HG03571 (cell line): ENCODE data around the gene ARPC1A.
"Not testable (repeated sequence)": the region's sequence is repeated elsewhere in the genome, so short reads cannot be mapped to it uniquely, and the experiment has no call there.

ENCODE experiments used
- ATAC-seq: cut with Tn5 transposase; IDR thresholded peaks from one replicate; pipeline ENCODE4 v1.9.1; 2021; ENCODE audit not compliant: unreplicated experiment

The ARPC1A gene

DNA sequence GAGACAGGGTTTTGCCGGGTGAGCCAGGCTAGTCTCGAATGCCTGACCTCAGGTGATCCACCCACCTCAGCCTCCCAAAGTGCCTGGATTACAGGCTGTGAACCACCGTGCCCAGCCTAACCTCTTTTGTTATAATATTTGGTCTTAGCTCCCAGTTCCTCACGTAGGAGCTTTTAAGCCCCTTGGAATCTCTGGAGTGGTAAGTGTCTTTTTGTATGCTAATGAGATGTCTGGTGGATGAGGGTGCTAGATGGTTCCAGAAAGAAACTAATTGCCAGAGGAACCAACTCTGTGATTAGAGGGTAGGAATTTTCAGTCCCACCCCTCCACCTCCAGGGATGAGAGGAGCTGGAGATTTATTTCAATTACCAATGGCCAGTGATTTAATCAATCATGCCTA, 5.3 kb upstream of the ARPC1A start:
- no peak for ATAC-seq

DNA sequence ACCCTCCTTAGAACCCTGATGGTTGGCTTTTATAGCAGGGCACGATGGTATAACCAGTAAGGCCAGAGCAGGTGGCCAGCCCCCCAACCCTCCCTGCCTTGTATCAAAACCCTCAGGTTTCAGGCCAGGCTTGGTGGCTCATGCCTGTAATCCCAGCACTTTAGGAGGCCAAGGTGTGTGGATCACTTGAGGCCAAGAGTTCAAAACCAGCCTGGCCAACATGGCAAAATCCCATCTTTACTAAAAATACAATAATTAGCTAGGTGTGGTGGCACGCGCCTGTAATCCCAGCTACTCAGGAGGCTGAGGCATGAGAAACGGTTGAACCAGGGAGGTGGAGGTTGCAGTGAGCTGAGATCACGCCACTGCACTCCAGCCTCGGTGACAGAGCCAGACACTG, 3.0 kb upstream of the ARPC1A start:
- ATAC-seq = not testable (repeated sequence)

DNA sequence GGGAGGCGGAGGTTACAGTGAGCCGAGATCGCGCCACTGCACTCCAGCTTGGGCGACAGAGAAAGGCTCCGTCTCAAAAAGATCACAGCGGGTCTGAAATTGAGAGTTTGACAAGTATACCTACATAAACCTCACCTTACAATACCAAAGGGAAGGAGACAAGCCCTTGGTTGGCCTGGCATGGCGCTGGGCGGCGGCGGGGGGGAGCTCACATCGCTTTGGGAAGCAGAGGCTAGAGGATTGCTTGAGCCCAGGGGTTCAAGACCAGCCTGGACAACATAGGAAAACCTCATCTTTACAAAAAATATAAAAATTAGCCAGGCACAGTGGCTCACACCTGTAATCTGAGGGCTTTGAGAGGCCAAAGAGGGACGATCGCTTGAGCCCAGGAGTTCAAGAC, 1.1 kb upstream of the ARPC1A start:
- ATAC-seq = no peak

DNA sequence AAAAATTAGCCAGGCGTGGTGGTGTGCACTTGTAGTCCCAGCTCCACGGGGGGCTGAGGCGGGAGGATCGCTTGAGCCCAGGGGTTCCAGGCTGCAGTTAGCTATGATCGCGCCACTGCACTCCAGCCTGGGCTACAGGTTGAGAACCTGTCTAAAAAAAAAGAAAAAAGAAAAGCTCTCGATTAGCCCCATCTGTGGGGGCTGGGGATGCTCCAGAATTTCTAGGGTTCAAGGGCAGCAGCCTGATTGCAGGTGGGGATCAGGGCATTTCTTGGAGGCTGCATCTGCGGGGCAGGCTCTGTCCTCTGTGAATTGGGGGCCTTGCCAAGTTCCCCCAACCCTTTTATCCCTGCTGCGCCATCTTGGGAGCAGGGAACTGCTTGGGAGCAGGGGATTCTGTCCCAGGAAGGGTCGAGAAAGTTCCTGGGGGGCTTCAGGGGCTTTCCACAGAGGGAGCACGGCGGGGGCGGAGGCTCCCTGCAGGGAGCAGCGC, 651 bp upstream of the ARPC1A start:
- ATAC-seq = no peak

DNA sequence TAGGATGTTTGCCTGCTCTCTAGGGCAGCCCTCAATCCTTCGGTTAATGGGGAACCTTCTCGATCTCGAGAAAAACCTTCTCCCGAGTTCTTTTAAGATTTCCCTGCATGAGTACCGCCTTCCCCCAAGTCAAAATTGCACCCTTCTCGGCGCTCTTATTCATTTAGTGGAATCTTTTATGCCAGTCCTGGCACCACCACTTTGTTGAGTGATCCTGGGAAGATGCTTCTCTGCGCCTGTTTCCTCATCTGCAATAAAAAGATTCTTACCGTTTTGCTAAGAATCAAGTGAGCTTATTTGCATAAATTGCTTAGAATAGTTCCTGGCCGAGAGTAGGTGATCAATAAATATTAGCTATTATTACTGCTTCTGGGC, 697 bp downstream of the ARPC1A start:
- ATAC-seq = no peak

DNA sequence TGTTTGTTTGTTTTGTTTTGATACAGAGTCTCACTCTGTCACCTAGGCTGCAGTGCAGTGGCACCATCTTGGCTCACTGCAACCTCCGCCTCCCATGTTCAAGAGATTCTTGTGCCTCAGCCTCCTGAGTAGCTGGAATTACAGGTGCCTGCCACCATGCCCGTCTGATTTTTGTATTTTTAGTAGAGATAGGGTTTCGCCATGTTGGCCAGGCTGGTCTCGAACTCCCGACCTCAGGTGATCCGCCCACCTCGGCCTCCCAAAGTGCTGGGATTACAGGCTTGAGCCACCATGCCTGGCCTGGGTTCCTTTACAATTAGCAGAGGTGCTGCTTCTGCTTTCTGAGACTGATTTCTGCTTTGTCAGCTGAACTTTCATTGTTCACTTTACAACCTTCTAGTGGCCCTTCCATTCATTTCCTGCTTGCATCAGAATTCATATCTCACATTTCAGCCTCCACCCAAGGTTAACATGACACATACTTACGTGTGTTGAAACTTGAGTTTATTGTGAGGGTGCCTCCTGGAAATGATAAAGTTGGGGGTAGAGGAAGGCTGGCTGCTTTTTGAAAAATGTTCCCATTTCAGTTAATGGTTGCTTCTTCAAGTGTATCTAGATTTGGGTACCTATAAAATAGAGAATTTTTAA, 4.7 kb downstream of the ARPC1A start:
- not testable (repeated sequence) for ATAC-seq

DNA sequence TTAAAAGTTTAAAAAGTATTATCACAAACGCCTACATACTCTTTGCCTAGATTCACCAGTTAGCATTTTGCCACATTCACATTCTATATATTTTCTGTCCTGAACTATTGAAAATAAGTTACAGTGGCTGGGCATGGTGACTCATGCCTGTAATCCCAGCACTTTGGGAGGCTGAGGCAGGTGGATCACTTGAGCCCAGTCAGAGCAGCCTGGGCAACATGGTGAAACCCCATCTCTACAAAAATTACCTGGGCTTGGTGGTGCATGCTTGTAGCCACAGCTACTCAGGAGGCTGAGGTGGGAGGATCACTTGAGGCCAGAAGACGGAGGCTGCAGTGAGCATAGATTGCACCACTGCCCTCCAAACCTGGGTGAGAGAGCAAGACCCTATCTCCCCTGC, 5.3 kb downstream of the ARPC1A start:
- ATAC-seq = no peak

DNA sequence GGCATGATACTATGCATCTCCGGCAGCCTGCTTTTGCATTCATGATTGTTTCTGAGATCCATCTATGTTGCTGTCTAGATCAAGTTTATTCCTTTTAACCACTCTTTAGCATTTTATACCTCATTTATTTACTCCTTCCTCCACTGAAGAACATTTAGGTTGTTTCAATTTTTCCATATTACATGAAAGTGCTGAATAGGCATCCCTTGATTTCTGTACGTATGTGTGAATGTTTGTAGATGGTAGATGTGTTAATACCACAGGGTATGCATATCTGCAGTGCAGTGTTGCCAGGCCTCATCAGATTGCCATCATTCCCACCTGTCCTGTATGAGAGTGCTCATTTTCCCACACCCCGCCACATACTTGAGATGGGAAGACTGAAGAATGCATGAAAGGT, 13.9 kb downstream of the ARPC1A start:
- no peak for ATAC-seq

DNA sequence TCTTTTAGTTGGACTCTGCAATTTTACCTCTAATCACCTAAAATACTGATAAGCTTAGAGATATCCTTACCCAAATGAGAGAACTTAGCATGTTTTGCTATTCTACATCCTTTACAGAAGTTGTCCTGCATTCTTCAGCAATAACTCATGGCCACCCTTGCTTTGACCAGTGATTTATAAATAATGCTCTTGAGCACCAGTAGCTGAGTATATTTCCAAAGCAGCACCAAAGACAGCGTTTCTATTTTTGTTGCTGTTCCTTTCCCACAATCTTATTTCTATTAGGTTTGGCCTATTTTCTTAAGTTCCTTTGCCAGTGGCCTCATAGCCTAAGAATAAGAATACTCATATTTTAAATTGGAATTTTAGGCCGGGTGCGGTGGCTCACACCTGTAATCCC, 15.0 kb downstream of the ARPC1A start:
- ATAC-seq = no peak

DNA sequence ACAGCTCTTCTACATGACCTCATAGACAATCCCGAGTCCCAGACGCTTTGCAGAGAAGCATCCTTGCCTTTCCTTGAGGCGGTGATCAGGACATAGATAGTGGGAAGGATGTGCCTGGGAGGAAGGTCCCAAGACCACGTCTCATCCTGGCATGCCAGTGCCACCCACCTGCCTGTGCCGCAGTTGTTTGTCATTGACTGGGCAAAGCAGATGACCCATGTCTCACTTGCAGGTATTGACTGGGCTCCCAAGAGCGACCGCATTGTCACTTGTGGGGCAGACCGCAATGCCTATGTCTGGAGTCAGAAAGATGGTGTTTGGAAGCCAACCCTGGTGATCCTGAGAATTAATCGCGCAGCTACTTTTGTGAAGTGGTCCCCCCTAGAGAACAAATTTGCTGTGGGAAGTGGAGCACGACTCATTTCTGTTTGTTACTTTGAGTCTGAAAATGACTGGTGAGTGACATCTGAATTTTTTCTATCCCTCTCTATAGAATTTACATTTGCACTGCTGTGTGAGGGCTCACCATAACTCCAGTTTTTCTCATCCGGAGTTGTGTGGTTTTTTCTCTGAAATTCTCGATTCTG, 18.5 kb downstream of the ARPC1A start:
- ATAC-seq = no peak

DNA sequence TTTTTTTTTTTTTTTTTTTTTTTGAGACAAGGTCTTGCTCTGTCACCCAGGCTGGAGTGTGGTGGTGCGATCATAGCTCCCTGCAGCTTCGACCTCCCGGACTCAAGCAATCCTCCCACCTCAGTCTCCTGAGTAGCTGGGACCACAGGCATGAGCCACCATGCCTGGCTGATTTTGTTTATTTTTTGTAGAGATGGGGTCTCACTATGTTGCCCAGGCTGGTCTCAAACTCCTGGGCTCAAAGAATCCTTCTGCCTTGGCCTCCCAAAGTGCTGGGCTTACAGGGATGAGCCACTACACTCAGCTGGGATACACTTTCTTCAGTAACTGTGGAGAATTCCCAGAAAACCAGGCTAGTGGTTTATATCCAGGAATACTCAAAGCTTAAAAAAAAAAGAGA, 24.9 kb downstream of the ARPC1A start:
- not testable (repeated sequence) for ATAC-seq

DNA sequence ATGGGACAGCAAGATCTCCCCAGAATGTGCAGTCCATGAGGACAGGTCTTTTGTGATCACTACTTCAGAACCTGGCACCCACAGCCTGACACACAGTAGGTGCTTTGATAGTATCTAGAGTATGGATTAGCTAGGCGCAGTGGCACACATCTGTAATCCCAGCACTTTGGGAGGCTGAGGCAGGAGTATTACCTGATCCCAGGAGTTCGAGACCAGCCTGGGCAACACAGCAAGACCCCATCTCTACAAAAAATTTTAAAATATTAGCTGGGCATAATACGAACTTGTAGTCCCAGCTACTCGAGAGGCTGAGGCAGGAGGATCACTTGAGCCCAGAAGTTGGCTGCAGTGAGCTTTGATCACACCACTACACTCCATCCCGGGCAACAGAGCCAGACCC, 26.5 kb downstream of the ARPC1A start:
- no peak for ATAC-seq

DNA sequence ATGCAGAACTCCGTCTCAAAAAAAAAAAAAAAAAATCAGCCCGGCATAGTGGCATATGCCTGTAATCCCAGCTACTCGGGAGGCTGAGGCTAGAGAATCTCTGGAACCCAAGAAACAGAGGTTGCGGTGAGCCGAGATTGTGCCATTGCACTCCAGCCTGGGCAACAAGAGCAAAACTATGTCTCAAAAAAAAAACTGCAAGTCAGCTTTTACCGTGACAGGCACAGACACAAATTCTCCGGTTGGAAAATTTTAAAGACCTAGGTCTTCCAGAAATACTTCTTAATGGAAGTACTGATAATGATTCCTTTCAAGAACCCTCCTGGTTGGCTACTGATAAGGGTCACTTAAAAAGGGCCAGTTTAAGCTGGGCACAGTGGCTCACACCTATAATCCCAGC, 29.4 kb downstream of the ARPC1A start:
- ATAC-seq = no peak

DNA sequence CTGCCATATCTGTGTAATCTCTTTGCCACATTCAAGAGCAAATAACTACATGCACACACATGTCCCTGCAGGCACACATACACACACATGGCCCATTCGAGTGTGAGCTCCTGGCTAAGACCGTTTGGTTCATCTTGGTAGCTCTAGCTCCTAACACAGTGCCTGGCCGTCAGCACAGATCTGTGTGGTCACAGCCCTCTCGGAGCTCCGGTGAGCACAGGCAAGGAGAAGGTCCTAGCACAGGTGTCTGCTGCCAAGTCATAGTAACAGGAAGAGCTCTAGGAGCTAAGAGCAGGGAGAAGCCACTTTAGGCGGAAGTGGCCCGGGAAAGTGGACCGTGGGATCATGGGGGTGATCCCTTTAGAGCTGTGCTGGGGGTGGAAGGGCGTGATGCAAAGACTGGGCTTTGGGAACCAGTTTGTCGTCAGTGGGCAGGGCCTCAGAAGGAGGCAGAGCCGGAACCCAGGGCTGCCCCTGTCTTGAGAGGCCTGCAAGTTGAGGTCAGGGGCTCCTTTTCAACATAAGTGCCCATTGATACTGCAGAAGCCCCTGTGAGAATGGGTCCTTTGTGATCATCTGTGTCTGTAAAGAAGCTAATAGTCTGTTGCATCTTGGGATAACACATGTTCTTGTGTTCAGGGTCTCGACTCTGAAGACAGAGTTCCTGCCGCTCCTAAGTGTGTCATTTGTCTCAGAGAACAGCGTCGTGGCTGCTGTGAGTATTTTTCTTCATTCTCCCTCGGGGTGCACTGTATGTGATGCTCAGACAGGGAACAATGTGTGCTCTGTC, 32.2 kb downstream of the ARPC1A start:
- no peak for ATAC-seq

DNA sequence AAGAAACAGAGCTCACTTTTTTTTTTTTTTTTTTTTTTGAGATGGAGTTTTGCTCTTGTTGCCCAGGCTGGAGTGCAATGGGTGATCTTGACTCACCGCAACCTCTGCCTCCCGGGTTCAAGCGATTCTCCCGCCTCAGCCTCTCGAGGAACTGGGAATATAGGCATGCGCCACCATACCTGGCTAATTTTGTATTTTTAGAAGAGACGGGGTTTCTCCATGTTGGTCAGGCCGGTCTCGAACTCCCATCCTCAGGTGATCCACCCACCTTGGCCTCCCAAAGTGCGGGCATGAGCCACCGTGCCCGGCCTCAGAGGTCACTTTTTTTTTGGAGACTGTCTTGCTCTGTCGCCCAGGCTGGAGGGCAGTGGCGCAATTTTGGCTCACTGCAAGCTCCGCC, 32.8 kb downstream of the ARPC1A start:
- not testable (repeated sequence) for ATAC-seq

DNA sequence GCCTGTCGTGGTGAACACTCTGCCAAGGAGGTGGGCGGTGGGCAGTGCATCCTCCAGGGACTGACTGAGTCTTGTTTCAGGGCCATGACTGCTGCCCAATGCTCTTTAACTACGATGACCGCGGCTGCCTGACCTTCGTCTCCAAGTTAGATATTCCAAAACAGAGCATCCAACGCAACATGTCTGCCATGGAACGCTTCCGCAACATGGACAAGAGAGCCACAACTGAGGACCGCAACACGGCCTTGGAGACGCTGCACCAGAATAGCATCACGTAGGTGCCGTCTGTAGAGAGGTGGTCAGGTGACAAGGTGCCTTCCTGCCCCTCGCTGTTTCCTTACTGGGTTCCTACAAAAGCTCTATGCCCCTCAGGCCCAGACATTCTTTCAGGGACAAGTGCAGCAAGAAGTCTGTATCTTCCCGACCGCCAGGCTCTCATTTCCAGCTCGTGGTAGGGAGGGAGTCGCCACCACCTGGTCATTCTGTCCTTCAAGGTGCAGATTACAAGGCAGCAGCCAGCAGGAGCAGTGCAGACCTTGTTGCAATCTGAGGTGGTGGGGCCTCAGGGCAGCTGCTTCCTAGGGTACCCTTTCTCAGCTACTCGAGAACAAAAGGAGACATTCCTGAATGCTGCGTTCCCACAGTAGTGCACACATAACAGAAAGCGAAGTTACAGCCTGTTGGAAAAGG, 33.9 kb downstream of the ARPC1A start:
- ATAC-seq = no peak

DNA sequence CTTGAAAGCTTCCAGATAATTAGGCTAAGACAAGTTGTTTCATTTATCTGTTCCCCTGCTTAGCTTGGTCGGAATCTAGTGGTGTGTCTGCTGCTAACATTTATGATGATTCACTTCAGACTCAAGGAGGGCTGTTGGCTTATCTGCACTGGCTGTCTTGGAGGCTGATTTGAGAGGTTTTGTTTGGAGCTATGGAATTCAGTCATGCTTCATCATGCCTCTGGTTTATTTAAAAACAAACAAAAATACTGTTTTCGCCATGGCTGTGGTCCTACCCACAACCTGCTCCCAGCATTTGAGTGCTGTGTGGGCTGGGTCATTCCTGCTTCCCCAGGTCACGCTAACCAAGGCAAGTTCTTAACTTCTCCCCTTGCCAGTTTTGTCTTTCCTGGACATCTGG, 37.1 kb downstream of the ARPC1A start:
- ATAC-seq = no peak

DNA sequence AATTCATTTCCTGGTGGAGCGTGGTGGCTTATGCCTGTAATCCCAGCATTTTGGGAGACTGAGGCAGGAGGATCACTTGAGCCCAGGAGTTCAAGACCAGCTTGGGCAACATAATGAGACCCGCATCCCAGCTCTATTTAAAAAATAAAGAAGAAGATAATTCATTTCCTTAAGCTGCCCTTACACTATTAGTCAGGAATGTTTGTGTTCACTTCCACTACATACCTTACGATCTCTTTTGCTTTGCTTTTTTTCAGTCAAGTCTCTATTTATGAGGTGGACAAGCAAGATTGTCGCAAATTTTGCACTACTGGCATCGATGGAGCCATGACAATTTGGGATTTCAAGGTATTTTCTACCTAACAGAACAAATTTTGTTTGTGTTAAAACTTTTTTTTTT, 37.6 kb downstream of the ARPC1A start:
- ATAC-seq = no peak

DNA sequence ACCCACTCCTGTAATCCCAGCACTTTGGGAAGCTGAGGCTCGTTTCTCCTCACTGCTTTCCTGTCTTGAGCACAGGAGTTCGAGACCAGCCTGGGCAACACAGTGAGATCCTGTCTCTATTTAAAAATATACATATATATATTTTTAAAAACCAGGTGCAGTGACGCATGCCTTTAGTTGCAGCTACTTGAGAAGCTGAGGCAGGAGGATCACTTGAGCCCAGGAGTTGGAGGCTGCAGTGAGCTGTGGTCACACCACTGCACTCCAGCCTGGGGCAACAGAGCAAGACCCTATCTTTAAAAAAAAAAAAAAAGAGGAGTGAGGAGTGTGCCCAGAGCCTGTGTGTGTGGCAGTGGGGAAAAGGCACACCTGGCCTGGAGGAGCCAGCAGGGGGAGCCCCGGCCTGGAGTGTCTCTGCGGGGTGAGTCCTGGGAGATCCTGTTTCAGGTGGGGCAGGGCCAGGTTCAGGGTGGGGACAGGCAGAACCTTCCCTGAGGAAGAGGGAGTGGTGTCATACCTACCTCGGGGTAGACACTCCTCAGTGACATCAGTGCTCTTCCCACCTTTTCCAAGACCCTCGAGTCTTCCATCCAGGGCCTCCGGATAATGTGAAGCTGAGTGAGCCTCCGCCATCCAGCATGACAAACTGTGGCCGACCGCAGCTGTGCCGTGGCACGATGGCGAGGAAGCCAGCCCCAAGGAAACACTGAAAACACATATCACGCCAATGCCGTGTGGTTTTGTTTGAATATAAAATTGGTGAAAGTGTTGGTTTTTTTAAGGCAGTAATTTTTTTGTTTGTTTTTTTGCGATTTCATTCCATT, 39.8 kb downstream of the ARPC1A start:
- ATAC-seq = no peak

DNA sequence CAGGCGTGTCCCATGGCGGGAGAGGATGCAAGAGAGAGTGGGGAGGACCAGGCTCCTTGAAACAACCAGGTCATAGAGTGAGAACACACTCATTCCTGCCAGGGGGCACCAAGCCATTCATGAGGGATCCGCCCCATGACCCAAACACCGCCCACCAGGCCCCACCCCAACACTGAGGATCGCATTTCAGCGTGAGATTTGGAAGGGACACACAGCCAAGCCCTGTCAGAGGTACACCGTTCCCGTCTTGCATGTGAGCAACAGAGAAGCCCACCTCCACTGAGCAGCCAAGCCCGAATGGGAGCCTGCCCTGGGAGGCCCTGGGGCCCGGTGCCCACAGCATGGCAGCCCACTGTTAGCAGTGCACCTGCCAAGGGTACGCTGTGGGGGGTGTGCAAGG, 40.9 kb downstream of the ARPC1A start:
- no peak for ATAC-seq
